Ishikawa (cell line): ENCODE results near the gene TRPV2.

Source experiments
- CEBPB ChIP-seq: IDR thresholded peaks from 2 replicates; pipeline ENCODE4 v1.6.1; 2012
- CREB1 ChIP-seq: IDR thresholded peaks from 2 replicates; pipeline ENCODE4 v1.6.1; 2012; ENCODE audit warnings: low read depth
- EGR1 ChIP-seq: IDR thresholded peaks from 2 replicates; pipeline ENCODE4 v1.6.1; 2012
- EP300 ChIP-seq: IDR thresholded peaks from 2 replicates; pipeline ENCODE4 v1.6.1; 2012; ENCODE audit warnings: borderline replicate concordance
- FOXM1 ChIP-seq: IDR thresholded peaks from 2 replicates; pipeline ENCODE4 v1.6.1; 2012; ENCODE audit warnings: low read depth, borderline replicate concordance
- MAX ChIP-seq: IDR thresholded peaks from 2 replicates; pipeline ENCODE4 v1.6.1; 2012
- NFIC ChIP-seq: IDR thresholded peaks from 2 replicates; pipeline ENCODE4 v1.6.1; 2012
- RAD21 ChIP-seq: IDR thresholded peaks from 2 replicates; pipeline ENCODE4 v1.6.1; 2012; ENCODE audit warnings: low read depth
- REST ChIP-seq: IDR thresholded peaks from 2 replicates; pipeline ENCODE4 v1.6.1; 2012; ENCODE audit warnings: low read depth, mild to moderate bottlenecking
- TAF1 ChIP-seq: IDR thresholded peaks from 2 replicates; pipeline ENCODE4 v1.6.1; 2012; ENCODE audit warnings: low read depth, mild to moderate bottlenecking
- TCF12 ChIP-seq: IDR thresholded peaks from 2 replicates; pipeline ENCODE4 v1.6.1; 2012; ENCODE audit warnings: low read depth
- TEAD4 ChIP-seq: IDR thresholded peaks from 2 replicates; pipeline ENCODE4 v1.6.1; 2012
- USF1 ChIP-seq: IDR thresholded peaks from 2 replicates; pipeline ENCODE4 v1.6.1; 2012
- YY1 ChIP-seq: IDR thresholded peaks from 2 replicates; pipeline ENCODE4 v1.6.1; 2012; ENCODE audit warnings: low read depth
- ZBTB7A ChIP-seq: IDR thresholded peaks from 2 replicates; pipeline ENCODE4 v1.6.1; 2012; ENCODE audit warnings: low read depth

TRPV2 gene

GRCh38 chr17:16439811-16440351 lies 24.5 kb downstream of the TRPV2 start:
- no peak for TF ChIP-seq REST
- TF ChIP-seq MAX = no peak
- no peak for TF ChIP-seq NFIC
- no peak for TF ChIP-seq EGR1
- no peak for TF ChIP-seq YY1
- TF ChIP-seq FOXM1 = no peak
- TF ChIP-seq RAD21 = no peak
- no peak for TF ChIP-seq ZBTB7A
- TF ChIP-seq EP300 = no peak
- TF ChIP-seq TAF1 = no peak
- TF ChIP-seq TEAD4 = no peak

- TF ChIP-seq REST (no peak), TEAD4 (no peak), YY1 (no peak), EP300 (no peak), CEBPB (no peak), TCF12 (no peak), RAD21 (no peak), USF1 (no peak), MAX (no peak), NFIC (no peak)
Measured at GRCh38 chr17:16440901-16441629, 25.7 kb downstream of the TRPV2 start.

GRCh38 chr17:16442141-16442540 lies 26.8 kb downstream of the TRPV2 start:
- no peak for TF ChIP-seq REST
- no peak for TF ChIP-seq ZBTB7A
- no peak for TF ChIP-seq CEBPB
- TF ChIP-seq CREB1 = no peak
- TF ChIP-seq USF1 = no peak
- TF ChIP-seq MAX = no peak
- no peak for TF ChIP-seq EP300
- no peak for TF ChIP-seq TCF12
- no peak for TF ChIP-seq TEAD4
- no peak for TF ChIP-seq YY1
- no peak for TF ChIP-seq FOXM1
- TF ChIP-seq RAD21 = no peak
- no peak for TF ChIP-seq NFIC
- no peak for TF ChIP-seq TAF1
- TF ChIP-seq EGR1 = no peak
